ENCODE data around the gene ARFGAP3.
"Not testable (repeated sequence)": the region's sequence is repeated elsewhere in the genome, so short reads cannot be mapped to it uniquely, and the experiment has no call there.

ARFGAP3 gene

DNA sequence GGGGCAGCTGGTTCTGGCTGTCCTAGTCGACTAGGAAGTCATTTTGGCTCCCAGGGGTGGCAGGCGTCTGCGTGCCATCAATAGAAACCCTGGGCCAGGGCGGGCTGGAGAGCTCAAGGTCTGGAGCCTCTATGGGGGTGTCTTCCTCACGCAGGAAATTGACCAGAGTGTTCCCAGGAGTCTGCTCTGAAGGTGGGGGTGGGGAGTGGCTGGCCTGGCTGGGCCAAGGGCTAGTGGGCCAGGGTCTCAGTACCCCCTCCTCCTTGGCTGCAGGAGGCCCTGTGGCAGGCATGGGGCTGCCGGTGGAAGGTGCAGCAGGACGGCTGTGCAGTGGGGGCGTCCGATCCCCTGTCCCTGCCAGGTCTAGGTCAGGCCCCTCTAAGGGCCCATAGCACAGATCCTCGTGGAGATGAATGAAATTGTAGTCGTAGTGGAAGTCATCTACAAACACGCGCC lies 64.6 kb downstream of the ARFGAP3 start:
- no peak for DNase-seq

DNA sequence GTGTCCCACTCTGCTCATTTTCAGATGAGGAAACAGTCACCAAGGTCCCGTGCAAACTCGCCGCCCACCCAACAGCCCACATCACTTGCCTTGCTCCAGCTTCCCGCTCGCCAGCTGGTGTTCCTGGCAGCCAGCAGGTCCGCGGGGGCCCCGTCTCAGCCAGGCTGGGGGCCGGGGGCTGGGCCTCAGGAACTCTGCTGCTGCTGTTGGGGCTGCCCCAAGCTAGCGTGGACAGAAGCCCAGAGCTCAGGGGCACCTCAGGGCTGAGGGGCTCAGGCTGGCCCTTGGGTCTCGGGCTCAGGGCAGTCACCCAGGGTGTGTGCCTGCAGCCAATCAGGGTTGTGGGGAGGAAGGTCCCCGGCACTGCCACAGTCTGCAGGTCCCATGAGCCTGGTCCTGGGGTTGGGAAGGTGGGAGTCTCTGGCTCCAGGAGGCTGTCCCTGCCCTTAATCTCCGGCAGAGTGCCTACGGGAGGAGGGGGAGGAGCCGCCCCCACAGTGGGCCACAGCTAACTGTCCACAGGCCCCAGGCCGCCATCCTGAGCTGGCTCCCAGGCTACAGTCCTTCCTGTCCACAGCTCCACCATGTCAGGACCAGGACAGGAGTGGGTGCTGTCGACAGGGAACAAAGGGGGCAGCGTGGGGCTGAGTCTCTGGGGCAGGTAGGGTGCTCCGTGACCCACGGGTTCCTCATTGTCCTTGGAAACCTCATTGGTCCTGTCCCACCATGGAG lies 65.2 kb downstream of the ARFGAP3 start:
- no peak for DNase-seq

DNA sequence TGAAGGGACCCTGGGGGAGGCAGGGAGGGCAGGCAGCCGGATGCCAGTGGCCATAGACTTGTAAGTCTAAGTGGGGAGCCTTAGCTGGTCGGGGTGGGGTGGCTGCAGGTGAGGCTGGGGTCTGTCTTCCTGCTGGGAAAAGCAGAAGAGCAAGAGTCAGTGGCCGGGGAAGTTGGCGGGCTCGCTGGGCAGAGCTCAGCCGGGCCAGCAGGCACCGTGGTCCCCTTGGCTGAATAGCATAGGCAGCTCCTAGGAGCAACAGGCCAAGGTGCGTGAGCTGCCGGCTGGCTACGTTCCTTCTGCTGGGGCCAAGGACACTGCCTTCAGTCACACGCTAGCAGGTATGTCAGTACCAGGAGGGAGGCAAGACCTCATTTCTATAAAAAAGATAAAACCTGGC lies 68.6 kb downstream of the ARFGAP3 start:
- DNase-seq, result no peak

DNA sequence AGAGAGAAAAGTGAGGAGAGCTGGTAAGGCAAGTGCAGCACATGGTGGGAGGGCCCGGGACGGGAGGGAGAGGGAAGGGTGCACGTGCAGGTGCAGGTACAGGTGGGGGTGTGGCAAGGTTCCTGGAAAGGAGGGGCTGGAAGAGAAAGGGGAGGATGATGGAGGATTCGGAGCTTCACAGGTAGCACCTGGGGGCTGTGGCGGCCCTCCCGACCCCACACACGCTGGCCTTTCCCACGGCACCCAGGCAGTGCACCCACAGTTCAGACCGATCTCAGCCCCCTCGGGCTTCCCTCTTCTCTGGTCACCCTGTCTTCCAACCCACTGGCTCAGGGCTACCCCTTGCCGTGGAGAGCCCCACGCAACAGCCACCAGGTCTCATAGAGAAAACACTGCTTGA lies 69.1 kb downstream of the ARFGAP3 start:
- DNase-seq, result no peak

DNA sequence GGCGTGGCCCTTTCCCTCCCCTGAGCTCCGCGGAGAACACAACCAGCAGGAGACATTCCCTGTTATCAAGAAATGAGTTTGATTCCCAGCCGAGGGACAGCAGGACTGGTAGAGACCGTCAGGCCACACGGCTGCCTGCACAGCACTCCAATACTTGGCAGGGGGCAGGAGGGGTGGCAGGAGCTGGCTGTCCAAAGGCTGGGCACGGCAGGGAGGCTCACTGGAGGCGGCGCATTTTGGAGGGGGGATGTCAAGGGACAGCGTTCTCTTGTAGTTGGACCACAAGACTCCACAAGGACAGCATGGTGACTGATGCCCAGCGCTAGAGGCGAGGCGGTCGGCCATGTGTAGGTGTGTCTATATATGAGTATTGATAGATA lies 69.7 kb downstream of the ARFGAP3 start:
- no peak for DNase-seq

DNA sequence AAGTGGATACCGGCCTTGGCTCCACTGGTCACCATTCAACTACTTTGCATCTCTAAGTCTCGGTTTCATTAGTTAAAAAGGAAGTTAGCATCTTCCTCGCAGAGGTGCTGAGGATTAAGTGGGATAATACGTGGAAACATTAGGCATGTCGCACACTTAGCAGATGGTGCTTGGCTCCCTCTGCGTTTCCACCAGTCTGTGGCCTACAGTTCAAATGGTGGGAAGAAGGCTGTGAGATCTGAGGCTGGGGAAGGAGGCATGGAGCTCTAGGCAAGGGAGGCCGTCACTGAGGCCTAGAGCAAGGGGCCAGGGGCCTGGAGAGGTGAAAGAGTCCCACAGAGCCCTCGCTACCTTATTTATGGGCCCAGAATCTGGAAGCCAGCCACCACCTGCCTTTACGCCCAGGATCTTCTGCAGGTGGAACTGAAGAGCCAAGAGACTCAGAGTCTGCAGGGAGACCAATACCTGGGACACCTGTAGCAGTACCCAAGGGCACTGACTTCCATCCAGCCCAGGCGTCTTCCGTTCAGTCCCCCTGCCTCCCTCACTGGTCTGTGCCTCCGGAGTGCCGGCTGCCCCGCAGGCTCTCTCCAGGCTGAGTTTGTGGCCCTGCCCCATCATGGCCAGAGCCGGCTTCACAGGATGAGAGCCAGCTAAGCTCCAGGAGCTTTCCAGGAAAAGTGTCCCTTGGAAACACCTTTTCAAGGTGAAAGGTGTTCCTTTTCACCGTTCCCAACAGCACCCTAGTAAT lies 70.3 kb downstream of the ARFGAP3 start:
- no peak for DNase-seq

DNA sequence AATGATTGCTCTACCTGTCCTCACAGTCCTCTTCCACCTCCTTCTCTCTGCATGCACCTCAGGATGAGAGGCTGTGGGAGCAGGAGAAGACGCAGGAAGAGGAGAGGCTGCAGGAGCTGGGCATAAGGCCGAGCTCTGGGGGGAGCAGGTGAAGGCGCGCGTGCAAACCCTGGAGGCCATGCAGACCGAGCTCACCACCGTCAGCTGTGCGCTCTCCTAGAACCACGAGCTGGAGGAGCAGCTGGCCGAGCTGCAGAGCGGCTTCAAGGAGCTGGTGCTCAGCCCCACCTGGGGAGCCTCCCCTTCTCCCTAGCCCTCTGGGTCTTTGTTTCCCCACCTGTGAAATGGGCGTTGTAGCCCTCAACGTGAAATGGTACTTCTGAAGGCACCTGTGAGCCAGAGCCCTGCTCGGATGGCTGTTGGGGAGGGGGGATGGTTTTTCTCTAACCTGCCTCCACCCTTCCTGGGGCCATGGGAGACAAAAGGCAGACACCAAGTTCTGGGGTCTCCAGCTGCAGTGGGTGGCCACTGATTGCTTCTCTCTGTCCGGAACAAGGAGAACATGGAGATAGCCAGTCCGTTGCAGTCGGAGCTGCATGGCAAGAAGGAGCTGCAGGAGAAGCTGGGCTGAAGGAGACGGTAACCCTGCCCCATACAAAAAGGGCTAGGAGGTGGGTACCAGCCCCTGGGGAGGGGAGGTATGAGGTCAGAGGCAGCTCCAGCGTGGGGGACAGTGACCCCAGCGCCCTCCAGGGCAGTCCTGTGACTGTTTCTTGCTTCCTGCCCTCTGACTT lies 71.2 kb downstream of the ARFGAP3 start:
- DNase-seq, result no peak

DNA sequence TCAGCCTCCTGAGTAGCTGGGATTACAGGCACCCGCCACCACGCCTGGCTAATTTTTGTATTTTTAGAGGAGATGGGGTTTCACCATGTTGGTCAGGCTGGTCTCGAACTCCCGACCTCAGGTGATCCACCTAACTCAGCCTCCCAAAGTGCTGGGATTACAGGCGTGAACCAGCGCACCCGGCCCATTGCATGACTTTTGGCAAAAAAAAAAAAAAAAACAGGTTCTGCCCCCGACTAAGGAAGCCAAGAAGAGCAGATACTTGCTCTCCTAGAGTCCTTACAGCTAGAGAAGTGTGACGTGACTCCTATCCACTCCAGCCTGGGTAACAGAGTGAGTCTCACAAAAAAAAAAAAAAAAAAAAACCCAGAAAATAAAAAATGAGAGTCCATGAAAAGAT lies 74.8 kb downstream of the ARFGAP3 start:
- not testable (repeated sequence) for DNase-seq

DNA sequence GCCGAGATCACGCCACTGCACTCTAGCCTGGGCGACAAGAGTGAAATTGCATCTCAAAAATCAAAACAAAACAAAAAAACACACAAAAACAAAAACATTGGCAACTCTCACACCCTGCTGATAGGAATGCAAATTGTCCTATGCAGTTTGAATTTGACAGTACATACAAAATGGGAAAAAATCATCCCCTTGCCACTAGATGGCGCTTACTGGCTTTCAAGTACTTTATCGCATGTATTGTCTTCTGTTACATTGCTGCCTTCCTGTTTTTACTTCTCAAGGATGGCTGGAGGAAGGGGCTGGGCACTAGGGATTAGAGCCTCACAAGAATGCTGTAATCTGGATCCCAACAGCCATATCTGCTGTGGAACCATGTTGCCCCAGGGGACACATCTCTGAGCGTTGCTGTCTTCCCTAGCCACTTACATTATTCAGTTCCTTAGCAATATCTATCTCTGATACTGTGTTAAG lies 77.0 kb downstream of the ARFGAP3 start:
- DNase-seq, result peak; percentile 17

DNA sequence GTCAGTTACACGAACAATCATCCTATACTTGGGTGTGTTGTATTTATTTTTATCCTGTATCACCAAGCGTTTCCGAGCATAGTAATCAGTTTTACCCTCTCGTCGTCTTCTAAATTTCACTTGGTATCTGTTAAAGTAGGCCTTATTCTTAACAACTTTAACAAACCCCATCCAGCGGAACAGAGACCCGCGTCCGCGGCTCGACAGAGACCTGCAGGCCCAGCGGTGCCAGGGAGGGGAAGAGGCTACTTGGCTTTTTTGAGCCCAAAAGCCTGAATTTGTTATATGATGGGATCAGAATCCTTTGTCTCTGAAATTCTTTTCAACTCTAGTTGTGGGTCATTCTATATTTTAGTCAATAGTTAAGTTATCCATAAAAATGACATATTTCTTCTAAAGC lies 79.9 kb downstream of the ARFGAP3 start:
- no peak for DNase-seq

DNA sequence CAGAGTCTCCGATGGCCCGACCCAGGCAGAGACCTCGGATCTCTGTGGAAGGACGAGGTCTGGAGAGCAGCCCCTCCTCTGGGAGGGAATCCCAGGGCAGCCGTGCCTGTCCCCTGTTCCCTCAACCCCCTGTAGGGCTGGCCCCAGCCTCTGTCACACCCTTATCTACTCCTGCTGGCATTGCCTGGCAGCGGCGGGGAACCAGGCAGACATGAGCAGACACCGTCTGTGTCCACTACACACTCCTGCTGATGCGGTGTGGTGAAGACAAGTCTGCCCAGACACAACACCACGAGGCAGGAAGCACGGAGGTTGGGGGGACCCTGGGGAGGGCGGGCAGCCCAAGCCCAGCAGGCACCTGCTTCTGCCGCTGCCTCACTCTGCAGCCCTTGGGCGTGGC lies 83.9 kb downstream of the ARFGAP3 start:
- DNase-seq, result no peak

DNA sequence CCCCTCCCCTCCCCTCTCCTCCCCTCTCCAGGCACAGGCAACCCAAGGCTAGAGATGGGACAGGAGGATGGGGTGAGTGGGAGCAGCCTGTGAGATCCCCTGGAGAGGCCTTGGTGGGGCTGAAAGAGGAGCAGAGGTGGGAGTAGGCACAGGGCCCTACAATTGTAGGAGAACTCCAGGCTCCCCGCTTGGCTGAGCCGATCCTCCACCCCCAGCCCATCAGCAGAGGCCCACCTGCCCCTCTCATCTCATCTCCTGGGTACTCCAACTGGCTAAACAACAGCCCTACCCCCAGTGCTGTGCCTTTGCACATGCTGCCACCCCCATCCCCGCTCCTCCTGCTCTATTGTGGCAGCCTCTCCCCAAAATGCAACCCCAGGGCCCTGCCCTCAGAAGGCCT lies 84.4 kb downstream of the ARFGAP3 start:
- no peak for DNase-seq

DNA sequence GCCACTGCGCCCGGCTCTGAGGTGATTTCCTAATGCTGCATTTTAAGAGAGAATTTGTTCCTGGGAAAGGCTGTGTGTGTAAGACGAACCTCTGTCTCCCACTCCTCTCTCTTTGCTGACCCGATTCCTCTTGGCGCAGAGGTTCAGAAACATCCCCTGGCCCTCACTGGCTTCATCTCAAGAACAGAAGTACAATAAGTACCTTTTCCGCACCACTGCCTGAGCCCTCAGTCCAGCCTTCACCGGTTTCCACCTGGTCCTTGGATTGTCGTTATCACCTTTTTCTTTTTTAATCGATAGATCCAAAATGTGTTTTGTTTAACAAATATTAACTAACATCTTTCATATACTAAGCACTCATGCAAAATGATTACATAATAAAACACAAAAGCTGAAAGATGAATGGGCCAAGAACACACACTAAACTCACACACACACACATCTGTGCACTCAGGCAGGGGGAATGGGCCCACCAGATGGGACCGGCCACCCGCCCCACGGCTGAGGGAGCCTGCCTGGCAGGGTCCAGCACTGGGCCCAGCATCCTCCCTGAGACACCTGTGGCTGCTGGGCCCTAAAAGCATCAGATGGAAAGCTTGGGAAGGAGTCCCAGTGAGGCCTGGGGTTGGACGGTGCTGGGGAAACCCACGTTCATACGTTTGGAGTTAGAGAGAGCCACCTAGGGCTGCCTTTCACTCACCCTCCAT lies 86.0 kb downstream of the ARFGAP3 start:
- DNase-seq, result no peak

DNA sequence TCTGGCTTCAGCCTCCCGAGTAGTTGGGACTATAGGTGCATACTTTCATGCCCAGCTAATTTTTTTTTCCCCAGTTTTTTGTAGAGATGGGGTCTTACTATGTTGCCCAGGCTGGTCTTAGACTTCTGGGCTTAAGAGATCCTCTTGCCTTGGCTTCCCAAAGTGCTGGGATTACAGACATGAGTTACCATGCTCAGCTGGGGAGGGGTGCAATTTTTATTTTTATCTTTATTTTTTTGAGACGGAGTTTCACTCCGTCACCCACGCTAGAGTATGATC lies 86.7 kb downstream of the ARFGAP3 start:
- no peak for DNase-seq

DNA sequence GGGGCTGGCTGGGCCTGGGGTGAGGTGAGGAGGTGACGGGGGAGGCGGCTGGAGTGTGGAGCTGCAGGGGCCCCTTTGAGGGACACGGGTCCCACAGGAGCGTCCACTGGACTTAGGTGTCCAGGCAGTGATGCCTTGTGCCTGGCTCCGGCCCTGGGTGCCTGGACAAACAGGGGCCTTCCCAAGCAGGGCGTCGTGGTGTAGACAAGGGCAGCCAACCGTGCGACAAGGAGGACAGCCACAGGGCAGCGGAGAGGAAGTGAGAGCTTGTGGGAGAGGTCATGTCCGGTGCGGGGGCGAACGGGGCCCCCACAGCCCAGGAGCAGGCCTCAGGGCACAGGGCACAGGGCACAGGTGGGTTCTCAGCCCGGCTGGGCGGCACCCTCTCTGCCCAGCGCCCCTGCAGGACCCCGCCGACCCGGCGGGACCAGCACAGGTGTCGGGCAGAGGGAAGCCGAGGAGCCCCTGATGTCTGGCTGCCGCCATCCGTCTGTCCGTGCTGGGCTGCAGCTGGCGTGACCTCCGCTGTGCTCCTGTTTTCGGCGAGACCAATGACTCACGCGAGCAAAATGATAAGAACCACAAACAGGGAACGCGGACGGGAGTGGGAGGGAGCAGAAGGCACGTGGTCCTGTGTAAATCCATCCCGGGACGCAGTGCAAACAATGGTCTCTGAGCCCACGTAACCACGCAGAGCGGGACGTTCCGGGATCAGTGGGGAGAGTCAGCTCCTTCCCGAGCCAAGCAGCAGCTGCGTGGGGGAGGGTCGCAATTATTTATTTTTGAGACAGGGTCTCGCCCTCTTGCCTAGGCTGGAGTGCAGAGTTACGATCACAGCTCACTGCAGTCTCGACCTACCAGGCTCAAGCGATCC lies 87.3 kb downstream of the ARFGAP3 start:
- DNase-seq, result no peak

DNA sequence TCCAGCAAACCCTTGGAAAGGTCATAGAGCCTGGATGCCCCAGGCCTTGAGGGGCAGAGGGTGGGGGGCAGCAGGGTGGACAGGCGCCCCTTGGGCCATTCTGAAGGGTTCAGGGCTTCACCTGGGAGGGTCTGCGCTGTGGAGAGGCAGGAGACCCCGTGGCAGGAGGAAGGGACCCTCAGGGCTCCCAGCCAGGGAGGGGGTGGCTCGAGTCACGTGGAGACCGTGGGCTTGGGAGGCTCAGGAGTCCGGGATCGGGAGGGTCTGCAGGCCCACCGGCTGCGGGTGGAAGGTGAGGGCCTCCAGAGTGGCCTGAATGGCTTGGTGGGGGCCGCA lies 87.9 kb downstream of the ARFGAP3 start:
- DNase-seq, result no peak

DNA sequence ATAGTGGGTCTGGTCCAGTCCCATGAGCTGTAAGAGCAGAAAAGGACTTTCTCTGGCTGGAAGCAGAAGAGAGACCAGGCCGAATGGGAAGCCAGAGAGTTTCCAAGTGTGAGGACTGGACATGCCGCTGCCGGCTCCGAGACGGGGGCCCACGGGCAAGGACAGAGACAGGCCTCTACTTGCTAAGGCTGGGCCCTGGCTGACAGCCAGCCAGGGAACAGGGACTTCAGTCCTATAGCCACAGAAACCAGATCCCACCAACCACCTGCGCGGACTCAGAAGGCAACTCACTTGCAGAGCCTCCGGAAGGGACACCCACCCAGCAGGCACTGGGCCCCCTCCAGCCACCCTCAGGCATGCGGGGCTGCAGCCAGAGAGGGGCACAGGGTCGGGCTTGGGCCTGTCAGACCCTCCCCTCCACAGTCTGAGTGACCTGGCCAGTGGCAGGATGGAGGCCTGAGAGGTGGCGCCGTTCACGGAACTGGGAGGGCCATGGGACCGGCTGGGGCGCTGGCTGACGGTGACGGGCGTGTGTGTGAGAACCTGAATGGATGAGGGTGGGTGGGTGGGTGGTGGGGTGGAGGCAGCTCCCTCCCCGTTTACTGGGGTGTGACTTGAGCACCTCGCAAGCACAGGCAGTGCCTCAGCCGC lies 88.6 kb downstream of the ARFGAP3 start:
- DNase-seq, result no peak

DNA sequence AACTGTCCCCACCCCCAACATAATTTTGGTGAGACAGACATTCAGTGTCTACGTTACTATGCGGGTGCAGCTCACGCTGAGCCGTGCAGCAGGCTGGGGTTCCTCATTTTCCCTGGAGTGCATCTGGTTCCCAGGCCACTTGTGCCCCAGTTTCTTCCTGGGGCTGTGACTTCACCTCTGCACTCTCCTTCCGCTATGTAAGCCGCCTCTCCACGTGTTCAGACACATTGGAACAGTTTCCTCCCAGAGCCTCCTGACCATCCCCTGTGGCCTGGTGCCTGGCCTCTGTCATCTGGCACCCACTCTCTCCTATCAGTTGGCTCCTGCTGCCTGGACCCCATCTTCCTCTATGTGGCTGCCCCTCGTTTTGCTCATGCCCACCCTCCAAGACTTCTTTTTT lies 90.2 kb downstream of the ARFGAP3 start:
- DNase-seq, result no peak

DNA sequence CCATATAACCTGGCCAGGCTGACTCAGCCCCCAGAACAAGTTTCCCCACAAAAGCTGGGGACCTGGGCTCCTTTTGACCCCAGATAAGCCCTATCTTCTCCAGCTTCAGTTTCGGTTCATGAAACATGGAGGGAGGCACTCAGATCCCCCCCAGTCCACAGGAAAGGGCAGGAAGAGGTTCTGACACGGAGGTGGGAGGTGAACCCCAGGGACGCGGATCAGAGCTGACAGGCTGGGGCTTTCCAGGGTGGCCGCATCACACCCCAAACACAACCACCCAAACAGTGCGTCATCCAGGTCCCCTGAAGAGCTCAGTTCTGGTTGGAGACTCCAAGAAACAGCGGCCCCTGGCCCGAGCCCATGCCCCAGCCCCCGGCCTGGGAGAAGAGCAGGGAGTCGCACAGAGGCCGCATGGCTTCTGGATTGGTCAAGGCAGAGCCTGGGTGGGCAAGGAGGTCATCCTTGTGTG lies 92.1 kb downstream of the ARFGAP3 start:
- DNase-seq, result no peak

DNA sequence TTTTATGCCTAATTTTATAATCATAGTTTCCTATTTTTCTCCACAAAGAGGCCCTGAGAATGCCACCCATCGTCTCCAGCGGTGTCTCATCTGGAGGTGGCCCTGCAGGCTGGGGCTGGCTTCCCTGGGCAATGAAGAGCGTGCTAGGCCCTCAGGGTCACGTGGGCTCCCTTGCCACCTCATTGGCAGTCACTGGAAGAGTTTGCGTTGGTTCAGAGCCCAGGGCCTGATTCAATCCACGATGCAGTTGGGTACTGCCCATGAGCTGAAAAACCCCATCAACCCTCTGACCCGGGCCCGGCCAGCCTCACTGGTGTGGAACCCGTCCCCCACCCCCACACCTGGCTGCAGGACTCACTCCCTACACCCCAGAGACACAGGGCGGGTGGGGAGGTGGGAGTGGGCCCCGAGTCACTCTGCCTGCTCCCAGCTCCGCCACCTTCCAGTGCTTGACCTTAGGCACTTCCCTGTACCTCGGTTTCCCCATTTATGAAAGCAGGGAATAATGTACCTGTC lies 93.0 kb downstream of the ARFGAP3 start:
- DNase-seq, result no peak

DNA sequence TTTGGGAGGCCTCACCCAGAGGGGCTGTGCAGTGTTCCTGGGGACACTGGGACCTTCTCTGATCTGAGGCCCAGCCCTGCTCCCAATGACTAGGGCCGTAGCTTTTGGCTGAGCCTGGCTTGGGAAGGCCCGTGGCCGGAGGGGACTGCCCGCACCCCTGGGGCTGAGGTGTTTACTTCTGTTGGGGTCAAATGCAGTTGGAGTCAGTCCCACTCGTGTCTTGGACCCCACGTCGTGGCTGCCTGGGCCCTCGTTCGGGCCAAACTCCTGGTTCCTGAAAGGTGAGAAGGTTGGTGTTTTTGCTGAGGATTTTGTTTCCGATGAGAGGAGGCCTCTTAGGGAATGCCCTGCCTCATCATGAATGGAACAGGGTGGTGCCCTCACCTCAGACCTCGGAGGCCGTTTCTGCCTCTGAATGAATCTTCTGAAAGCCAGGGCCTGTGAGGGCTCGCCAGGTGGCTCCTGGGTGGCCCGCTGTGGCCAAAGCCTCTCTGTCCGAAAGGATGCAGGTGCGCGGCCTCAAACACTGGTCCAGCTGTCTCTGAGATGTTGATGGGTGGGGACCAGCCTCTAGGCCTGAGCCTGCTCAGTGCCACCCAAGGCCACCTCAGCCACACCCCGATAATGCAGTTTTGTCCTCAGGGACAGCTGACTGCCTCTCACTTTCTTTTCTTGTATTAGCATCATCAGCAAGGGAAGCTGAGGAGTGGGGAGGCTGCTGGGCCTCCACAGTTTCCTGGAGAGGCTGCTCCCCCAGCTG lies 96.1 kb downstream of the ARFGAP3 start:
- DNase-seq, result no peak
